ENCODE data around the gene PPDPF.
A peak's percentile ranks its signal among the peaks of the same experiment; 100 is the strongest.
"Not testable (repeated sequence)": the region's sequence is repeated elsewhere in the genome, so short reads cannot be mapped to it uniquely, and the experiment has no call there.

The PPDPF gene

GRCh38 chr20:63551068-63551467, 30.5 kb downstream of the PPDPF start:
- DNase-seq (ENCODE audit: low read depth) = no peak

GRCh38 chr20:63552481-63553249, 32.1 kb downstream of the PPDPF start:
- peak; percentile 54 for DNase-seq (ENCODE audit: low read depth)

- peak; percentile 93 for DNase-seq (ENCODE audit: low read depth)
Observed at GRCh38 chr20:63553251-63553932, 32.8 kb downstream of the PPDPF start.

- DNase-seq (ENCODE audit: low read depth) = peak; percentile 55
Observed at GRCh38 chr20:63553933-63554290, 33.3 kb downstream of the PPDPF start, which contains the start of gene FNDC11. Gene FNDC11 (plus strand): TSS chr20:63554159. CDS start chr20:63555664, 1,505 bp downstream.

- DNase-seq (ENCODE audit: low read depth) = no peak
Observed at GRCh38 chr20:63554361-63555278, 34.1 kb downstream of the PPDPF start.

DNA sequence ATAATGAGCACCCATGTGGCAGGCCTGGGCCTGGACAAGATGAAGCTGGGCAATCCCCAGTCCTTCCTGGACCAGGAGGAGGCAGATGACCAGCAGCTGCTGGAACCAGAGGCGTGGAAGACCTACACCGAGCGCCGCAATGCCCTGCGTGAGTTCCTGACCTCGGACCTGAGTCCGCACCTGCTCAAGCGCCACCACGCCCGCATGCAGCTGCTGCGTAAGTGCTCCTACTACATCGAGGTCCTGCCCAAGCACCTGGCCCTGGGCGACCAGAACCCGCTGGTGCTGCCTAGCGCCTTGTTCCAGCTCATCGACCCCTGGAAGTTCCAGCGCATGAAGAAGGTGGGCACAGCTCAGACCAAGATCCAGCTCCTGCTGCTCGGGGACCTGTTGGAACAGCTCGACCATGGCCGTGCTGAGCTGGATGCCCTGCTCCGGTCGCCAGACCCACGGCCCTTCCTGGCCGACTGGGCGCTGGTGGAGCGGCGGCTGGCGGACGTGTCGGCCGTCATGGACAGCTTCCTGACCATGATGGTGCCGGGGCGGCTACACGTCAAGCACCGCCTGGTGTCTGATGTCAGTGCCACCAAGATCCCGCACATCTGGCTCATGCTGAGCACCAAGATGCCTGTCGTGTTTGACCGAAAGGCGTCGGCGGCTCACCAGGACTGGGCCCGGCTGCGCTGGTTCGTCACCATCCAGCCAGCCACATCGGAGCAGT, 35.3 kb downstream of the PPDPF start:
- no peak for DNase-seq (ENCODE audit: low read depth)

DNA sequence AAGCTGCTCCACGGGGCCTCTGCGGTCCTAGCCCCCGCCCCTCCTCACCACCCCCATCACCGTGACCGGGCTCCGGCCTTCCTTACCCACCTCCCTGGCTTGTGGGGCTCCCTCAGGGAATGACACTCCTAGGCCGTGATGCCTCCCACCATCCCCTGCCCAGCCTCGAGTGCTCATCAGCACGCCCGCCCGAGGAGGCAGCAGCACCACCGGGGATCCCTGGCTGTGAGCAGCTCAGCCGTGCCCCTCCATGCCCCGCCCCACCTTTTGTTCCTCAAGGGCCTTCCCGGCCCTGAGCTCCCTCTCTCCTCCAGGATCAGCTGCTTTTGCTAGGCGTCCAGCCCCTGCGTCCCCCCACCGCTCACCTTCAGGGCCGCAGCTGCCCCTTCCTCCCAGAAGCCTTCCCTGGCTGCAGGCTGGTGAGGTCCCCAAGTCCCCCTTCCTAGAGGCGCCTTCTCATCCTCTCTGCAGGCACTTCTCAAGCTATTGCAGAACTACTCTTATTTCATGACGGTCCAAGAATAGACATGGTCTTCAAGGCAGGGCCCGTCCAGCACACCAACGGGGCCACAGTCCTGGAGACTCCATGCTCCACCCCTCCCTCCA, 36.4 kb downstream of the PPDPF start:
- DNase-seq (ENCODE audit: low read depth) = no peak

- no peak for DNase-seq (ENCODE audit: low read depth)
Observed at GRCh38 chr20:63557481-63557891, 36.9 kb downstream of the PPDPF start.

DNA sequence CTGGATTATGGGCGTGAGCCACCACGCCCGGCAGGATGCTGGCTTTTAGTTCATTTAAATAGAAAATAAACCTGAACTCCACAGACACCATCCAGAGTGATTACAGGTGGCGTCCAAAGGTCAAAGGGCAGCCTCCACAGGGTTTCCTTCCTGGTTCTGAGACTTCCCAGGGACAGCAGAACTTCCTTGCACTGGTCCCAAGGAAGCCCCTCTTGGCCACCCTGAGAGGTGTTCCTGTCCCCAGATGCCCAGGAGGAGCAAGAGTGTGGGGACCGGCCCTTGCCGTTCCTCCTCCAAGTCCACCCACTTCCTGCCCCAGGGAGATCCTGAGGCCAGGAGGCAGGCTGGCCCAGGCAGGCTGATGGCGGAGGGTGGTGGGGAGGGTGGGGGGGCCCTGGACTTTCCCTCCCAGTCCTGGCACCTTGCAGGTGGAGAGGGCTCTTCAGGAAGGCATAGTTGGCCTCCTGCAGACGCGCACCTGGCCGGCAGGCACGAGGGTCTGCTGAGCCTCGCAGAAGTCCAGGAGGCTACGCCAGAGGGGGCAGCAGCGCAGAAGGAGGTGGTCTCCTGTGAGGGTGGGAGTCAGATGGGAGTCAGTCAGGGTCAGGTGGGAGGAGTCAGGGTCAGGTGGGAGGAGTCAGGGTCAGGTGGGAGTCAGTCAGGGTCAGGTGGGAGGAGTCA, 38.4 kb downstream of the PPDPF start:
- no peak for DNase-seq (ENCODE audit: low read depth)

GRCh38 chr20:63559485-63560332, 39.1 kb downstream of the PPDPF start:
- not testable (repeated sequence) for DNase-seq (ENCODE audit: low read depth)

- no peak for DNase-seq (ENCODE audit: low read depth)
Observed at GRCh38 chr20:63560333-63560805, 39.8 kb downstream of the PPDPF start.

DNA sequence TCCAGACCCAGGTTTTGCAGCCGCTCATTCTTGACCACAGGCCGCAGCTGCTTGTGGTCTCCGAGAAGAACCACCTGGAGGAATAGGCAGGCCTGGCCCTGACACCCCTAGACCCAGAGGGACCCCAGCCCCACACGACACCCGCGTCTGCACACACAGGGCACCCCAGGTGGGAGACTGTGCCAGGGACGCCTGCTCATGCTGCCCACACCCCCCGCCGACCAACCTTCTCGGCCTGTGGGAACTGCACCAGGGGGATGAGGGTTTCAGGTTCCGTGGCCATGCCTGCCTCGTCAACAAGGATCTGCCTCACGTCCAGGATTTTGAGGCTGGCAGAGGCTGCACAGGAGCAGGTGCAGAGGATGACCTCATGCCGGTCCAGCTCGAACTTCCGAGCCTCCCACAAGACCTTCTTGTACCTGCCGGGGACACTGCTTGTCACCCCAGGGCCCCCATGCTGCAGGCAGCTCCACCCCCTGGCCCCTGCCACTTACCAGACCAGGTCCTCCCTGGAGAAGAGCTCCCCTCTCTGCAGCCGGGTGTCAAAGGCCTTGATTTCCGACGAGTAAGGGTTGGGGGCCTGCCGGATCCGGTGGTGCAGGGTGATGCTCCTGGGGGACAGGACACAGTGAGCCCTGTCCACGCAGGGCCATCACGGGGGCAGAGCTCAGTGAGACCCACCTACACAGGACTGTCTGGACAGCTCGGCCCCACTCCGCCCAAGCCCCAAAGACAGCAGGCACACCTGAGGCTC, 40.5 kb downstream of the PPDPF start:
- DNase-seq (ENCODE audit: low read depth) = no peak

DNA sequence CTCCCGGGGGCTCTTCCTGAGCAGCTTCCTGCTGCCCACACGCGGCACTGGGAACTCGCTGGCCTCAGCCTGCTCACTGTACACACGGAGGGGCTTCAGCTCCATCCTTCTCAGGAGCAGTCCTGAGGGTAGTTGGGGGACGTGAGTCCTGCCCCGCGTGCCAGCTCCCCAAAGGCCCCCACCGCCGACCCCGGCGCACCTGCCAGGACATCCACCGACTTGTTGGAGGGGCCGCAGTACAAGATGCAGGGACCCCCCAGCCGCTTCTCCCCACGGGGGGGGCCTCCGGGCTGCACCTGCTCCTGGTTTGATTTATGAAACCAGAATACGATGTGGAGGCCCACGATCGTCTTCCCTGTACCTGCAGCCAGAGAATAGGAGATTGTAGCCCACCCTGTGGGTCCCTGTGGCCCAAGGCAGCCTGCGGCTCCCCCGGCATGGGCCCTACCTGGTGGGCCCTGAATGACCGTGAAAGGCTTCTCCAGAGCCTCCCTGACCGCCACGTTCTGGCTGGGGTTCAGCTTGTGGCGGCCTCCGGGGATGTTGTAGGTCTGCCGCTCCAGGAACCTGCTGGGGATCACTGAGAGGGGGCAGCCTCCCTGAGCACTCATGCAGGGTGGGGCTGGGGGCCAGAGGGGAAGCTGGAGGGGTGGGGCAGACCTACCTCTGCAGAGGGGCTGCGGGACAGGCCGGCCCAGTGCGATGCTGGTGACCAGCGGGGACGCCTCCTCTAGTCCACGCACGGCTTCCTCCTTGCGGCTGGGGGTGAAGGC, 41.2 kb downstream of the PPDPF start:
- no peak for DNase-seq (ENCODE audit: low read depth)

DNA sequence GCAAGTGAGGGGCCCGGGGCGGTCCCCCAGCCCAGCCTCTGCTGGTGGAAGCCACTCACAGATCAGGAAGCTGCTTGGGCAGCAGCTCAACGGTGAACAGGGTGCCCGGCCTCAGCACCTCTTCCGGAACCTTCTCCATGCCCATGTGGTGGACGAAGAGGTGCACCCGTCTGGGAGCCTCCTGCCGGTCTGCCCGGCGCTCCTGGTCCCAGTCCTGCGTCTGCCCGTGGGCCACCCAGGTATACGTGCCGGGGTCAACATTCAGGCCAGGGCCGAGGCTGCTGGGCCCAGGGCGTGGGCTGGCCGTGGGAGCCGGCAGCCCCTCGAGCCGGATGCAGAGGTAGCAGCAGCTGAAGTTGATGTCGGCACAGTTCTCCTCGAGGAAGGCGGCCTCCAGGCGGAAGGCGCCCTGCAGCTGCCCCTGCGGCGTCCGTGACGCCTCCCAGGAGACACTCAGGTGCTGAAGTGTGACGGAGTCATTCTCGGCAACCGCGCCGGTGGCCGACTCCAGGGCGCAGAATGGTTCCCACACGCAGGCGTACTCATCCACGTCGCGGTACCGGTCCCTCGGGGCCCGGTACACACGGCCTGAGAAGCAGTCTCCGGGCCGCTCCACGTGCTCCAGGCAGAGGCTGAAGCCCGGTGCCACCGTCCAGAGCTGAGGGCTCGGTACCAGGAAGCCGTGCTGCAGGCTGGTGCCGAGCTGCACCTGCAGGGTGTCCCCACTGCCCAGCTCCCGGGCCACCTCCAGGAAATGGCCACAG, 42.1 kb downstream of the PPDPF start:
- DNase-seq (ENCODE audit: low read depth) = no peak

GRCh38 chr20:63563225-63563935, 42.8 kb downstream of the PPDPF start:
- DNase-seq (ENCODE audit: low read depth) = no peak

GRCh38 chr20:63564036-63564810, 43.7 kb downstream of the PPDPF start:
- DNase-seq (ENCODE audit: low read depth) = no peak
